GM23338 (cell line): ENCODE measurements around the gene DACT2.

Source experiments
- CTCF ChIP-seq, 2 experiments: fragments of 200-600 bp in 1 of 2; sonication (generic) in 1 of 2; conservative IDR thresholded peaks; 2 replicates each; pipeline versions ENCODE4 v1.5.1 to v1.6.1; 2016 to 2017; ENCODE audit warnings: antibody characterized with exemption in 2 of 2, low read depth in 2 of 2, mild to moderate bottlenecking in 2 of 2, moderate library complexity in 1 of 2
- ETS1 ChIP-seq: IDR thresholded peaks from 2 replicates; pipeline ENCODE4 v1.6.1; 2016; ENCODE audit warnings: antibody characterized with exemption
- POLR2AphosphoS5 ChIP-seq: IDR thresholded peaks from 2 replicates; pipeline ENCODE4 v1.6.1; 2016; ENCODE audit warnings: antibody characterized with exemption, low read depth

GRCh38 chr6:168294901-168295300 is 24.7 kb downstream of the DACT2 start:
- TF ChIP-seq CTCF (conservative IDR thresholded peaks at IDR 0.05; ENCODE audit: low read depth in 2 of 2) (no peak), POLR2AphosphoS5 (no peak), ETS1 (no peak)
